ENCODE data around the gene HDDC2.

Gene HDDC2

GRCh38 chr6:125232466-125232865 is 69.3 kb downstream of the HDDC2 start:
- no peak for DNase-seq

- DNase-seq: no peak
Observed at GRCh38 chr6:125231574-125232343, 70.0 kb downstream of the HDDC2 start.

- no peak for DNase-seq
Observed at GRCh38 chr6:125231133-125231532, 70.6 kb downstream of the HDDC2 start.

- no peak for DNase-seq
Observed at GRCh38 chr6:125230674-125231073, 71.1 kb downstream of the HDDC2 start.

- DNase-seq: no peak
Observed at GRCh38 chr6:125228981-125229479, 72.7 kb downstream of the HDDC2 start.

GRCh38 chr6:125227244-125227643 is 74.5 kb downstream of the HDDC2 start:
- no peak for DNase-seq
